GM18870 (cell line): Measurements from ENCODE around the gene SLC6A19.
"Not testable (repeated sequence)": the region's sequence is repeated elsewhere in the genome, so short reads cannot be mapped to it uniquely, and the experiment has no call there.

Source experiments
- ATAC-seq: cut with Tn5 transposase; IDR thresholded peaks from one replicate; pipeline ENCODE4 v1.9.1; 2021; ENCODE audit warnings: moderate library complexity; ENCODE audit not compliant: unreplicated experiment

The SLC6A19 gene

DNA sequence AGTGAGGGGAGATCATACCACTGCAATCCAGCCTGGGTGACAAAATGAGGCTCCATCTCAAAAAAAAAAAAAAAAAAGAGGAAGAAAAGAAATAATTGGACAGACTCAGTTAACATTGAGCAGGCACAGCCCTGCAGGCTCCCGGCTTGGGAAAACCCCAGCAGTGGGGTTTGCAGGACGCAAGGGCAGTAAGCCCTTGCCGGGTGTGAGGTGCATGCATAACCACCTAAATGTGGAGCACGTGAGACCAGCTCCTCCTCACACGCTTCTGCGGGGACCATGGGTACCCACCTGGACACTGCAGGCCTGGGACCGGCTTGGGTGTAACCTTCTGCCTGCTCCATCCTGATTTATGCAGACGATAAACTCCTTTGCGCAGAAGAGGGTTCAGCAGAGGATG, 19.0 kb downstream of the SLC6A19 start:
- ATAC-seq, result no peak

DNA sequence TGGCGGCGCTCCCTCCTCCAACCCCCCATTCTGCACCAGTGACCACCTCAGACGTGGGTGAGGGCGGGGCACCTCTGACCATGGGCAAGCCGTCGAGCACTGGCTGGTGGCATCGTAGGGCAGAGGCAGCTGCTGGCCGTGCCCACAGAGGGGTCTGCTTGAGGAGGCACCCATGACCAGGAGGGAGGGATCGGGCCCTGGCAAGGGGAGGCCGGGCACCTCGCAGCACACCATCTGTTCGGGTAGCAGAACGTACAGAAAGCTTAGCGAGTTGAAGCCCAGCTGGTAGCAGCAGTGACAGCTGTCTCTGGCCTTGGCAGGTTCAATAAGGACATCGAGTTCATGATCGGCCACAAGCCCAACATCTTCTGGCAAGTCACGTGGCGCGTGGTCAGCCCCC, 19.4 kb downstream of the SLC6A19 start:
- ATAC-seq, result no peak

- no peak for ATAC-seq
Measured at GRCh38 chr5:1221721-1222120, 20.3 kb downstream of the SLC6A19 start.

DNA sequence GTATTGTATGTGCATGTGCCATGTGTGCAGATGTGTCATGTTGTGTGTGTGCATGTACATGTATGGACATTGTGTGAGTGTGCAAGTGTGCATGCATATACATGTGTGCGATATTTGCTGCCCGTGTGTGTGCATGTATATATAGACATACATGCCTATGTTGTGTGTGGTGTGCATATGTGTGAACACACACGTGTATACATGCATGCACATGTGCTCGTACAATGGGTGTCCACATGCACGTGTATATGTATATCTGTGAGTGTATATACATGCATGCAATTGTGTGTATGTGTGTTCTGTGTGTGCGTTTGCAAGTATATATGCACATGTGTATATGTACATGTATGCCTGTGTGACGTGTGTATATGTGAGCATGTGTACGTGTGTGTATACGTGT, 20.8 kb downstream of the SLC6A19 start:
- no peak for ATAC-seq

DNA sequence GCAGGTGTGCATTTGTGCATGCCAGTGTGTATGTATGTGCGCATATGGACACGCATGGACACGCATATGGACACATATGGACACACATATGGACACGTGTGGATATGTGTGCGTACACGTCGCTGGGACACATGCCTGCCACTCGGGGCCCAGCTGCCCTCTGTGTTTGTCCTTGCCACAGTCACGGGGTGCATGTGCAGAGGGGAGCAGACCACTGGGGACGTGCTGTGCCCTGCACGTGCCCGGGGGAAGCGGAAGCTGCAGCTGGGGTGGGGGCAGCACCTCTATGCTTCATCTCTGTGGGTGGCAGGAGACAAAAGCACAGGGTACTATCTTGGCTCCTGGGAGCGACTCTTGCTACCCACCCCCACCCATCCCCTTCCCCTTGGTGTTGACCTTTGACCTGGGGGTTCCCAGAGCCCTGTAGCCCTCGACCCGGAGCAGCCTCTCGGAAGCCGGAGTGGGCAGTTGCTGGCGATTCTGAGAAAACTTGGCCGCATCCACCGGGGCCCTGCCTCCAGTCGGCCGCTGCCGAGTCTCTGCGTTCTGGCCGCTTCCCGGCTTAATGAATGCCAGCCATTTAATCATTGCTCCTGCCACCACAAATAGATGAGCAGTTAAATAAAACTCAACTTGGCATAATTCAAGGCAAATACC, 21.4 kb downstream of the SLC6A19 start:
- no peak for ATAC-seq

DNA sequence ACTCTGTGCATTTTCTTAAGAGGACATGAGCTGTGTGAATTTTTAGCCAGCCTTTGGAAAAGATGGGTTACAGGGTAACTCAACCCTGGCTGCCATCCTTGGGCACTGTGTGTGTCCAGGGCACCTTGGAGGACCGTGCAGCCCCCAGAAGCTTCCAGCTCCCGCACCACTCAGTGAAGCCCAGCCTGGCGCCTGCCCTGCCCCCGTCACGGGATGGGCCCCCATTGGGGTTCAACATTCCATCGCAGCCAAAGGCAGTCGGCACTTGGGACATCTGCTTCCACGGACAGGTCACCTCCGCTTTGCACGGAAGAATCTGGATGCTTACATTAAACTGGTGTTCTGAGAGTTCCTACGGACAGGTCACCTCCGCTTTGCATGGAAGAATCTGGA, 21.9 kb downstream of the SLC6A19 start:
- no peak for ATAC-seq

GRCh38 chr5:1224631-1225030, 23.2 kb downstream of the SLC6A19 start:
- no peak for ATAC-seq

GRCh38 chr5:1225081-1225480, 23.7 kb downstream of the SLC6A19 start, which contains the start of gene SLC6A18:
Gene SLC6A18 (plus strand): TSS chr5:1225381. CDS start chr5:1225478, 97 bp downstream.
- ATAC-seq, result no peak

DNA sequence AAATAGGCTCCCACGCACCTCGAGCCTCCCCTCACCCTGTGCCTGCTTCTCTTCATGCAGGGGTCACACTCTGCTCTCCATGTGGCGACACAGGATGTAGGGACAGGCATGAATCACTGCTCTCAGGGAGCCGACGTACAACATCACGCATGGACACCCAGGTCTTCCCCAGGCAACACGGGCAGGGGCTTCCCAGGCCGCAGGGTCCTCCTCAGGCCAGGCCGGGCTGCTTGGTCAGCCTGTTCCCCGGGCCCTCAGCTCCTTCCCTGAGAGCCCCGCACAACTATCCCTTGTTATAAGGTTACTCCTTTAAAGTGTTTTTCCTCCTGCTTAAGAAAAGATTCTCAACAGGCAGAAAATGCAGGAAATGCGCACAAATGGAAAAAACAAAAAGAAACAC, 24.8 kb downstream of the SLC6A19 start:
- ATAC-seq, result no peak

DNA sequence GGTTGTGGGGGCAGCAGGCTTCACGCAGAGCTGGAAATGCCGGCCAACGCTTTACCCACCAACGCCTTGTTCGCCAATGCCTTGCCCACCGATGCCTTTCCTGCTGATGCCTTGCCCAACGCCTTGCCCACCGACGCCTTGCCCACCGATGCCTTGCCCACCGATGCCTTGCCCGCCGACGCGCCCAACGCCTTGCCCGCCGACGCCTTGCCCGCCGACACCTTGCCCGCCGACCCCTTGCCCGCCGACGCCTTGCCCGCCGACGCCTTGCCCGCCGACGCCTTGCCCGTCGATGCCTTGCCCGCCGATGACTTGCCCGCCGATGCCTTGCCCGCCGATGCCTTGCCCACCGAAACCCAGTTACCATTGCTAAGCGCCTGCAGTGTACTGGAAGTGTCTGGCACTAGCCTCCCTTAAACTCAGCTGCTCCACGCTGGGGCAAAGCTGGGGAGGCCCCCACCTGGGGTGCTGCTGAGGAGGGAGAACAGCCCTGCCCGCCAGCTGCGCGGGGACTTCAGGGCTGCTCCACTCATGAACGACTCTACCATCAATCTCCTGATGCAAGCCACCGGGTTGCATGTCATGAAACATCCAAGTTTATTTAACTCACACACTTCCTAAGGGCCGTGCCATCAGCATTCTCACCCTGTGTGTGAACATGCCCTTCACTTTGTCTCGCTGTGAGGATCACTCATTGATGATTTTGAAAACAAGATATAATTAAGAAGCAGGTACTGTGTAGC, 25.6 kb downstream of the SLC6A19 start:
- ATAC-seq, result no peak

DNA sequence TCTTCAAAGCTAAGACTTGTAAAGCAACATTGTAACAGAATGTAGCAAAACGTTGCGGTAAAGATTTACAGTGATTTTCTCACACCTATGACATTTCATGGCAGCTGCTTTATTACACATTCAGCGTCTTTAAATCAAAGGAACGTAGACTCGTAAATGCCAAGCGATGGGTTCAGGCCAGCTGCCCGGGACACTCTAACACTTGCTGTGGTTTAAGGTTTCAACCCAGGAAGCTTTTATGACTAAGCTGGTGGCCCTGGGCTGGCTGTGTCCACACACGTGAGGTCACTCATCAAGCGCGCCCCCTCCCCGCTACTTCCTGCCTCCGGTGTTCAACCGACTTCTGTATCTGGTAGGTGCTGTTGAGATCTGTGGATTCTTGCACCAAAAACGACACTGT, 26.3 kb downstream of the SLC6A19 start:
- no peak for ATAC-seq

DNA sequence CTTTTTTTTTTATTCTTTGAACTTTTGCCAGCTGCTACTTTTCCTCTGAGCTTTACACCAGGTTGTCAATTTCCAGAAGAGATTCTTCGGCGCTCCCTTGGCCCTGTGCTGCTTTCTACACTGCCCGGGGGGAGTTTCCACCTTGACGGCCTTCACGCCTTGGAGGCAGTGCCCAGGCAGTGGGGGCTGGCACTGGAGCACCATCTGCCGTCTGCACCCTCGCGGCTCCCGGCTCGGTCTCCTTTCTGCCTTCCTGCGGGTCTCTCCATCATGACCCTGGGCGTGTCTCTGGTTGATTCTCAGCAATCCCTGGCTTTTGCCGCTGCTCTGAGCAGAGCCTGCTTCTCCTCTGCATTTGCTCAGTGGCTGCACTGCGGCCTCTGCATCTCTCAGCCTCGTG, 26.7 kb downstream of the SLC6A19 start:
- ATAC-seq, result no peak

DNA sequence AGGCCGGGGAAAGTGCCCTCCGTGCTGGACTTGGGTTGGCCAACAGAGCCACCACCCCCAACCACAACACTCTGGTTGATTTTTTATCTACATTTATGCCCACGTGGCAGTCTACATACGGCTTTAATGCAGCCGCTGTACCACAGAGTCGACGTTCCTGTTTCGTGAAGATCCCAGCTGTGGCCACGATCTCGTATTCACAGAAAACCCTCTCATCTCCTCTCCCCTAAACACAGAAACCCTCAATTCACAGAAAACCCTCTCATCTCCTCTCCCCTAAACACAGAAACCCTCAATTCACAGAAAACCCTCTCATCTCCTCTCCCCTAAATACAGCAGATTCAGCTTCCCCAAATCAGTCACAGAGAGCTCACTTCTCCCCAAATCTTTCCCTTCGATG, 27.6 kb downstream of the SLC6A19 start:
- not testable (repeated sequence) for ATAC-seq

GRCh38 chr5:1229822-1230221, 28.4 kb downstream of the SLC6A19 start:
- no peak for ATAC-seq

DNA sequence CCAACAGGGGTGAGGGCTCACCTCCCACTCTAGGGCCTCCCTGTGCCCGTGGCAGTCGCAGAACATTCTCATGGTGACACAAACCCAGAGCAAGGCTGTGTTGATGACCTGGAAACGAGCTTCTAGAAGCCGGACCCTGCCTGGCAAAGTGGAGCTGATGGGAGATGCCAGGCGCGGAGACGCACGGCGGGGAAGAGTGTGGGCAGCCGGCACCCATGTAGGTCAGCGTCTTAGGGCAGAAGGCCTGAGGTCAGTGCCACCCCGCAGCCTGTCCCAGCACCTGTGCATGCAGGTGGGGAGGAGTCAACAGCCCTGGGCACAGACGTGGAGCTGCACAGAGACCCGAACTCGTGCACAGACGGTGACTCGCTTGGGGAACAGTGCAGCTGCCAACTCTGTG, 29.2 kb downstream of the SLC6A19 start:
- ATAC-seq, result no peak

DNA sequence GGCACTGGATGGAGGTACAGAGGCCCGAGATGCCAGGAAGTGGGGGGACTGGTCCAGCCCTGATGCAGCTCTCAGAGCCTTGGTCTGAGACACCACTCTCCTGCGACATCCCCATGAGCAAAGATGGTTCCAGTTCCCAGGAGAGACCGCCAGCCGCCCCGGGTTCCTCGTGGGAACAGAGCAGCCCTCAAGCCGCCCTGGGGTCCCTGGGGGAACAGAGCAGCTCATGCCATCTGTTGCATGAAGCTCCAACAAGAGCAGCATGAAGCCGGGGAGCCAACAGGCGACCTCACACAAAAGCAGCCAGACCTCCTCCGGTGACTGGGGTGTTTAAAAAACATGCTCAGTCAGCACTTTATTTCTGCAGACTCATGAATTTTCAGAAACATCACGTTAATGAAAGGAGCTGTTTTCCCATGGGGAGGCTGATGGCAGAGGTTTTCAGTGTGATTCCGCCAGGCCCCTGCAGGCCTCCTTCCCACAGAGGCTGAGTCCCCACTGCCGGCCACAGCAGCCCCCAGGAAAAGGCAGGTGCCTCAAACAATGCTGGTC, 30.0 kb downstream of the SLC6A19 start:
- no peak for ATAC-seq

- no peak for ATAC-seq
Measured at GRCh38 chr5:1232780-1233179, 31.4 kb downstream of the SLC6A19 start.

- ATAC-seq, result no peak
Measured at GRCh38 chr5:1235379-1235778, 34.0 kb downstream of the SLC6A19 start.

- ATAC-seq, result no peak
Measured at GRCh38 chr5:1235838-1236237, 34.4 kb downstream of the SLC6A19 start.

- ATAC-seq, result no peak
Measured at GRCh38 chr5:1239505-1240251, 38.3 kb downstream of the SLC6A19 start.

DNA sequence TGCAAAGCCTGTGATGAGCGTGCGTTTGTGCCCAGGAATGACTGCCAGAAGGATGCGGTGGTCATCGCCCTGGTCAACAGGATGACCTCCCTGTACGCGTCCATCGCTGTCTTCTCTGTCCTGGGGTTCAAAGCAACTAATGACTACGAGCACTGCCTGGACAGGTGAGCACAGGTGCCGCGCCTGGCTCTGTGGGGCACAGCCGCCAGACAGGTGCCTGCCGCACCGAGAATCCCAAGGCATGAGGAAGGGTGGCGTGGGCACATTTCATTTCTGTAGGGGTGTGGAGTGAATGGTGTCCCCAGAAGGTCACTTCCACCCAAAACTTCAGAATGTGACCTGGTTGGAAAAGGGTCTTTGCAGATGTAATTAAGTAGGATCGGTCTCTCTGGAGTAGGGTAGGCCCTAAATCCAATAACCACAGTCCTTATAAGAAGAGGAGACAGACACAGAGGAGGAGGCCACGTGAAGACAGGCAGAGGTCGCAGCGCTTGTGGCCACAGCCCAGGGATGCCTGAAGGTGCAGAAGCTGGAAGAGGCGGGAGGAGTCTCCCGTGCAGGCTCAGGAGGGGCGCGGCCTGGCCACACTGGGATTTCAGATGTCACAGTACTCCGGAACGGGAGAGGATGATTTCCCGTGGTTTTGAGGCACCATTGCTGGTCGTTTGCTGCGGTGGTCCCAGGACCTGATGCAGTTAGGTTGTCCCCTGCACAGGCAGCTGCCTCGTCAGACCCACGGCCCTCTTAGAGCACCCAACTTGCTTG, 39.3 kb downstream of the SLC6A19 start:
- ATAC-seq, result no peak
